Mucosa of stomach (tissue), 1 donor: ENCODE results near the gene SH3PXD2A.

Experiments
- H3K27me3 ChIP-seq: one replicate; pipeline ENCODE4 v1.7.0; 2013; ENCODE audit warnings: mild to moderate bottlenecking, low read length; ENCODE audit not compliant: control insufficient read depth, insufficient read depth
- H3K36me3 ChIP-seq: one replicate; pipeline ENCODE4 v1.7.0; 2013; ENCODE audit warnings: low read length; ENCODE audit not compliant: control insufficient read depth, insufficient read depth
- H3K4me1 ChIP-seq: one replicate; pipeline ENCODE4 v1.7.0; 2013; ENCODE audit warnings: mild to moderate bottlenecking, low read length; ENCODE audit not compliant: control insufficient read depth, insufficient read depth
- H3K4me3 ChIP-seq: one replicate; pipeline ENCODE4 v1.7.0; 2013; ENCODE audit warnings: low read length
- H3K9ac ChIP-seq: one replicate; pipeline ENCODE4 v1.7.0; 2013; ENCODE audit warnings: mild to moderate bottlenecking, low read length, moderate library complexity
- H3K9me3 ChIP-seq: one replicate; pipeline ENCODE4 v1.7.0; 2013; ENCODE audit warnings: mild to moderate bottlenecking, low read length, moderate library complexity; ENCODE audit not compliant: control insufficient read depth
- donor health status: Pancreatic carcinoma.

The SH3PXD2A gene

GRCh38 chr10:103843854-103844570, 11.4 kb downstream of the SH3PXD2A start:
- Histone ChIP-seq H3K9me3 (no peaks in the 10 kb centered on the region), H3K27me3 (no peaks in the 10 kb centered on the region), H3K36me3 (no peaks in the 10 kb centered on the region), H3K4me3 (no peak overlapping the region), H3K4me1 (peaks cover 61% of the 10 kb centered on the region), H3K9ac (no peak overlapping the region)

GRCh38 chr10:103843045-103843444, 12.3 kb downstream of the SH3PXD2A start:
- no peak overlapping the region for H3K9ac ChIP-seq

GRCh38 chr10:103842605-103843004, 12.8 kb downstream of the SH3PXD2A start:
- Histone ChIP-seq H3K4me1 (peaks cover 64% of the 10 kb centered on the region), H3K4me3 (no peak overlapping the region), H3K27me3 (no peaks in the 10 kb centered on the region), H3K9me3 (no peaks in the 10 kb centered on the region), H3K9ac (no peak overlapping the region), H3K36me3 (no peaks in the 10 kb centered on the region)

More at GRCh38 chr10:103843045-103843444, 12.3 kb downstream of the SH3PXD2A start:
- no peaks in the 10 kb centered on the region for H3K36me3 ChIP-seq
- H3K9me3 ChIP-seq: no peaks in the 10 kb centered on the region
- H3K27me3 ChIP-seq: no peaks in the 10 kb centered on the region
- no peak overlapping the region for H3K4me3 ChIP-seq
- peaks cover 60% of the 10 kb centered on the region for H3K4me1 ChIP-seq

GRCh38 chr10:103841519-103841918, 13.9 kb downstream of the SH3PXD2A start:
- Histone ChIP-seq H3K27me3 (no peaks in the 10 kb centered on the region), H3K9me3 (no peaks in the 10 kb centered on the region), H3K4me1 (peaks cover 71% of the 10 kb centered on the region), H3K36me3 (no peaks in the 10 kb centered on the region), H3K9ac (no peak overlapping the region), H3K4me3 (no peak overlapping the region)

GRCh38 chr10:103840740-103841070, 14.7 kb downstream of the SH3PXD2A start:
- Histone ChIP-seq H3K9ac (no peak overlapping the region), H3K4me1 (peaks cover 71% of the 10 kb centered on the region), H3K4me3 (no peak overlapping the region)

GRCh38 chr10:103839872-103840739, 15.3 kb downstream of the SH3PXD2A start:
- Histone ChIP-seq H3K36me3 (no peaks in the 10 kb centered on the region), H3K27me3 (no peaks in the 10 kb centered on the region), H3K4me1 (peaks cover 74% of the 10 kb centered on the region), H3K9me3 (no peaks in the 10 kb centered on the region), H3K4me3 (no peak overlapping the region), H3K9ac (no peak overlapping the region)

More at GRCh38 chr10:103840740-103841070, 14.7 kb downstream of the SH3PXD2A start:
- Histone ChIP-seq H3K36me3 (no peaks in the 10 kb centered on the region), H3K27me3 (no peaks in the 10 kb centered on the region), H3K9me3 (no peaks in the 10 kb centered on the region)

- peaks cover 77% of the 10 kb centered on the region for H3K4me1 ChIP-seq
- H3K4me3 ChIP-seq: no peak overlapping the region
- no peaks in the 10 kb centered on the region for H3K9me3 ChIP-seq
Measured at GRCh38 chr10:103839519-103839871, 15.9 kb downstream of the SH3PXD2A start.

GRCh38 chr10:103838862-103839518, 16.4 kb downstream of the SH3PXD2A start:
- Histone ChIP-seq H3K27me3 (no peaks in the 10 kb centered on the region), H3K4me3 (no peak overlapping the region), H3K36me3 (no peaks in the 10 kb centered on the region), H3K4me1 (peaks cover 77% of the 10 kb centered on the region), H3K9me3 (no peaks in the 10 kb centered on the region), H3K9ac (no peak overlapping the region)

More at GRCh38 chr10:103839519-103839871, 15.9 kb downstream of the SH3PXD2A start:
- no peaks in the 10 kb centered on the region for H3K36me3 ChIP-seq
- H3K9ac ChIP-seq: no peak overlapping the region
- H3K27me3 ChIP-seq: no peaks in the 10 kb centered on the region

- H3K9me3 ChIP-seq: no peaks in the 10 kb centered on the region
- H3K9ac ChIP-seq: no peak overlapping the region
- no peaks in the 10 kb centered on the region for H3K27me3 ChIP-seq
- H3K4me1 ChIP-seq: peaks cover 73% of the 10 kb centered on the region
- H3K4me3 ChIP-seq: no peak overlapping the region
- H3K36me3 ChIP-seq: no peaks in the 10 kb centered on the region
Measured at GRCh38 chr10:103838070-103838395, 17.3 kb downstream of the SH3PXD2A start.

- Histone ChIP-seq H3K4me3 (no peak overlapping the region), H3K9me3 (no peaks in the 10 kb centered on the region), H3K9ac (no peak overlapping the region), H3K4me1 (peaks cover 70% of the 10 kb centered on the region), H3K36me3 (no peaks in the 10 kb centered on the region), H3K27me3 (no peaks in the 10 kb centered on the region)
Measured at GRCh38 chr10:103837370-103838069, 17.9 kb downstream of the SH3PXD2A start.

GRCh38 chr10:103836861-103837260, 18.5 kb downstream of the SH3PXD2A start:
- H3K9me3 ChIP-seq: no peaks in the 10 kb centered on the region
- H3K4me3 ChIP-seq: no peak overlapping the region
- H3K9ac ChIP-seq: no peak overlapping the region
- no peaks in the 10 kb centered on the region for H3K36me3 ChIP-seq
- H3K27me3 ChIP-seq: no peaks in the 10 kb centered on the region
- H3K4me1 ChIP-seq: peaks cover 70% of the 10 kb centered on the region
